ENCODE results near the gene CT47C1. TPM values are rescaled to one million over a fixed set of nuclear protein-coding genes. Genes with fewer than 3 reads are reported as not detected.

CT47C1 gene
- total RNA-seq (2022; extraction: Qiagen RNA extraction), result not detected in 5 replicates

DNA sequence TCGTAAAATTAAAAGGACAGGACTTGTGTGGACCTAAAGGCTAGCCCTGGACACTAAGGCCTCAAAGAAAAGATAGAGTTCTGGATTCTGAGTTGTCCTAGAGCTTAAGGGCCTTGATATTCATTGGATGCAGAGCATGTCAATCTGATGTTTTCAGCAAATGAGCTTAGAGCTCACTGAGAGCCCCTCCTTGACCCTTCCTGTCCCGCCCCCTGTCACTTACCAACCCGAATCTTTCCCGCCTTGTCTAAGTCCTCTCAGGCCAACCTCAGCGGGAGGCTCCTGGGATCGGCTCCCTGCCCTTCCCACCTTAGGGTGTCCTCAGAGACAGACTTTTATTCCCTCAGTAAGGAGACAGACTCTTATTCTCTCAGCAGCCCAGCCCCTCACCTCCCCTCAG lies at the start of gene CT47C1:
Gene CT47C1, plus strand, starts transcription at position 250 of the 400 bp plus-strand sequence. CDS start 233 bp downstream, outside the sequence.

Other genes starting within 250 kb of the CT47C1 start
- gene ZCCHC12, start 249.2 kb upstream of the CT47C1 start, total RNA-seq (2022; extraction: Qiagen RNA extraction), result 0.14 to 0.22 TPM (median 0.21 TPM) in 5 replicates
- gene LONRF3, start 98.4 kb upstream of the CT47C1 start, total RNA-seq (2022; extraction: Qiagen RNA extraction), result 2.6 to 3.3 TPM (median 3.1 TPM) in 5 replicates
- gene KIAA1210, start 54.8 kb downstream of the CT47C1 start, total RNA-seq (2022; extraction: Qiagen RNA extraction), result 0.01 to 0.03 TPM (median 0.02 TPM) in 4 of 5 replicates, not detected in the other
- gene PGRMC1, start 163.3 kb downstream of the CT47C1 start, total RNA-seq (2022; extraction: Qiagen RNA extraction), result 143 to 149 TPM (median 148 TPM) in 5 replicates

Measured in A549 treated with AZD2906 at 1 μM for 4 hours (cell line).